ENCODE measurements around the gene TNNI2. TPM values are rescaled to one million over a fixed set of nuclear protein-coding genes. Genes with fewer than 3 reads are reported as not detected.

The TNNI2 gene
- total and polyA plus RNA-seq, 10 of the 15 experiments (the other 5 are each of a cell fraction or from before 2014, with no cell fraction given), result 0.14 to 0.79 (median 0.37) TPM; not detected in 4

- no peak for DNase-seq (ENCODE audit: low read depth, low spot score)
- intact Hi-C loops (cut with micrococcal nuclease; ENCODE audit: unreplicated experiment) (no loop called here), in situ Hi-C loops (cut with MboI) (no loop called here)
- Histone ChIP-seq H4K20me1 (ENCODE audit: control insufficient read depth, insufficient read depth) (peaks cover 9% of the 10 kb centered on the region), H3K9ac (ENCODE audit: control insufficient read depth, insufficient read depth, low read length) (no peak overlapping the region), H3K27me3 (replicated peaks in 1 of 2; ENCODE audit: control insufficient read depth in 2 of 2, insufficient read depth in 2 of 2, low read length in 1 of 2) (no peaks in the 10 kb centered on the region), H3K4me3 (no peak overlapping the region), H3K79me2 (ENCODE audit: control insufficient read depth, insufficient read depth, low read length) (peaks cover 25% of the 10 kb centered on the region), H3K36me3 (ENCODE audit: control insufficient read depth in 2 of 2, insufficient read depth in 2 of 2, low read length in 1 of 2) (peaks cover 2 to 10% of the 10 kb centered on the region in 2 experiments; a peak in 3 of 4 replicates), H3K4me2 (ENCODE audit: control insufficient read depth, insufficient read depth) (no peak overlapping the region), H3K9me3 (replicated peaks; ENCODE audit: control insufficient read depth, insufficient read depth, low read length) (no peaks in the 10 kb centered on the region), H3K27ac (ENCODE audit: control insufficient read depth, insufficient read depth) (no peak overlapping the region), H3K4me1 (ENCODE audit: control insufficient read depth, insufficient read depth, low read length) (no peaks in the 10 kb centered on the region; the same call in 1 of the 2 replicates), H2AFZ (ENCODE audit: control insufficient read depth, low read depth, low read length) (no peak overlapping the region)
- no peak for FAIRE-seq
- 89% methylated on average over 6 of the region's 8 CpGs for WGBS (ENCODE audit: insufficient coverage, insufficient replicate concordance, low lambda C conversion rate, missing lambda C conversion rate)
- TF ChIP-seq POLR2A (IDR thresholded peaks at IDR 0.05; ENCODE audit: low read depth, low read length) (peak; percentile 21), MXI1 (IDR thresholded peaks at IDR 0.05; ENCODE audit: low read depth, low read length) (no peak), BCLAF1 (IDR thresholded peaks at IDR 0.05) (no peak)
- no TSS peak for BruUV-seq (replicated peaks)
- RAD21 ChIA-PET (ENCODE audit: unreplicated experiment), result no interaction called here
- ATAC-seq, result no peak
- POLR2A ChIA-PET, result no interaction called here
- SMC1A ChIA-PET (ENCODE audit: uncharacterized antibody, unreplicated experiment), result interaction anchor here (1.6 kb wide), 1 partner anchor 15 kb away, joined by 3 read pairs; no protein-coding TSS in a partner anchor
- CTCF ChIA-PET, result no interaction called here
These were observed 27.4 kb downstream of the TNNI2 start for GRCh38 chr11:1866226-1866625.

GRCh38 chr11:1866776-1867175, 28.0 kb downstream of the TNNI2 start:
- POLR2A ChIA-PET, result no interaction called here
- in situ Hi-C loops (cut with MboI), result no loop called here
- H3K4me1 ChIP-seq (ENCODE audit: control insufficient read depth, insufficient read depth, low read length), result no peaks in the 10 kb centered on the region; the same call in 1 of the 2 replicates

More at GRCh38 chr11:1866776-1867175, 28.0 kb downstream of the TNNI2 start:
- BruUV-seq (replicated peaks), result no TSS peak
- DNase-seq (ENCODE audit: low read depth, low spot score) (no peak), ATAC-seq (no peak), FAIRE-seq (no peak)
- H4K20me1 ChIP-seq (ENCODE audit: control insufficient read depth, insufficient read depth), result peaks cover 9% of the 10 kb centered on the region
- H3K4me2 ChIP-seq (ENCODE audit: control insufficient read depth, insufficient read depth), result no peak overlapping the region
- SMC1A ChIA-PET (ENCODE audit: uncharacterized antibody, unreplicated experiment), result interaction anchor here (1.6 kb wide), 1 partner anchor 16 kb away, joined by 3 read pairs; no protein-coding TSS in a partner anchor
- CTCF ChIA-PET, result interaction anchor here (1.1 kb wide), 1 partner anchor 16 kb away, joined by 5 read pairs; no protein-coding TSS in a partner anchor
- no peaks in the 10 kb centered on the region for H3K9me3 ChIP-seq (replicated peaks; ENCODE audit: control insufficient read depth, insufficient read depth, low read length)
- no peaks in the 10 kb centered on the region for H3K27me3 ChIP-seq (replicated peaks in 1 of 2; ENCODE audit: control insufficient read depth in 2 of 2, insufficient read depth in 2 of 2, low read length in 1 of 2)
- H3K9ac ChIP-seq (ENCODE audit: control insufficient read depth, insufficient read depth, low read length), result no peak overlapping the region
- H3K36me3 ChIP-seq (ENCODE audit: control insufficient read depth in 2 of 2, insufficient read depth in 2 of 2, low read length in 1 of 2), result peaks cover 2 to 10% of the 10 kb centered on the region in 2 experiments; a peak in 3 of 4 replicates
- RAD21 ChIA-PET (ENCODE audit: unreplicated experiment), result no interaction called here
- no peak overlapping the region for H2AFZ ChIP-seq (ENCODE audit: control insufficient read depth, low read depth, low read length)
- 64% methylated on average over 14 of the region's 15 CpGs for WGBS (ENCODE audit: insufficient coverage, insufficient replicate concordance, low lambda C conversion rate, missing lambda C conversion rate)
- no peak for TF ChIP-seq NFXL1 (IDR thresholded peaks at IDR 0.05; ENCODE audit: borderline replicate concordance)
- TF ChIP-seq POLR2A (IDR thresholded peaks at IDR 0.05; ENCODE audit: low read depth, low read length), result peak; percentile 23; the same call in 1 of the 2 replicates
- peaks cover 20% of the 10 kb centered on the region for H3K79me2 ChIP-seq (ENCODE audit: control insufficient read depth, insufficient read depth, low read length)
- no peak overlapping the region for H3K4me3 ChIP-seq
- H3K27ac ChIP-seq (ENCODE audit: control insufficient read depth, insufficient read depth), result no peak overlapping the region
- intact Hi-C loops (cut with micrococcal nuclease; ENCODE audit: unreplicated experiment), result no loop called here
